Fibroblast of lung (primary cell): ENCODE measurements around the gene FHL2. TPM values are rescaled to one million over a fixed set of nuclear protein-coding genes. Genes with fewer than 3 reads are reported as not detected.

Experiments used
- DNase-seq, 2 donors: peaks; one replicate each; pipeline versions ENCODE4 v3.0.0 to v3.0.0-alpha.2; 2010; ENCODE audit warnings: low read depth in 2 of 2
- H2AFZ ChIP-seq: 2 replicates; pipeline ENCODE4 v1.5.1; 2012; ENCODE audit warnings: low read length, control low read depth, inconsistent platforms
- H3K27ac ChIP-seq: 2 replicates; pipeline ENCODE4 v1.5.1; 2011; ENCODE audit warnings: low read length, control low read depth; ENCODE audit not compliant: insufficient read depth
- H3K27me3 ChIP-seq: 2 replicates; pipeline ENCODE4 v1.5.1; 2011; ENCODE audit warnings: mild to moderate bottlenecking, low read length; ENCODE audit not compliant: control insufficient read depth, insufficient read depth
- H3K36me3 ChIP-seq: 2 replicates; pipeline ENCODE4 v1.5.1; 2011; ENCODE audit warnings: low read length; ENCODE audit not compliant: control insufficient read depth, insufficient read depth
- H3K4me1 ChIP-seq: 2 replicates; pipeline ENCODE4 v1.5.1; 2011; ENCODE audit warnings: low read length; ENCODE audit not compliant: control insufficient read depth, insufficient read depth; ENCODE audit errors: extremely low read depth
- H3K4me2 ChIP-seq: 2 replicates; pipeline ENCODE4 v1.5.1; 2011; ENCODE audit warnings: low read length, control low read depth; ENCODE audit not compliant: insufficient read depth; ENCODE audit errors: extremely low read depth
- H3K4me3 ChIP-seq, 4 experiments: fragments of 200-600 bp in 1 of 4; sonication (generic) in 1 of 4; replicated peaks in 1 of 4; 2 replicates each; pipeline ENCODE4 v1.5.1; 2011 to 2016; ENCODE audit warnings: low read length in 4 of 4, low read depth in 3 of 4, mild to moderate bottlenecking in 3 of 4, control low read depth in 2 of 4, inconsistent platforms in 1 of 4, mixed read lengths in 1 of 4; ENCODE audit not compliant: insufficient read depth in 1 of 4; ENCODE audit errors: control extremely low read depth in 1 of 4
- H3K79me2 ChIP-seq: 2 replicates; pipeline ENCODE4 v1.5.1; 2012; ENCODE audit warnings: mild to moderate bottlenecking, low read length, inconsistent platforms; ENCODE audit not compliant: control insufficient read depth, insufficient read depth
- H3K9ac ChIP-seq: 2 replicates; pipeline ENCODE4 v1.5.1; 2011; ENCODE audit warnings: mild to moderate bottlenecking, low read length, control low read depth; ENCODE audit not compliant: insufficient read depth
- H3K9me3 ChIP-seq: 2 replicates; pipeline ENCODE4 v1.5.1; 2012; ENCODE audit warnings: low read depth, low read length; ENCODE audit not compliant: control insufficient read depth, insufficient read depth
- H4K20me1 ChIP-seq: 2 replicates; pipeline ENCODE4 v1.5.1; 2011; ENCODE audit warnings: low read length; ENCODE audit not compliant: control insufficient read depth, insufficient read depth; ENCODE audit errors: extremely low read depth
- EZH2 ChIP-seq: IDR thresholded peaks from 2 replicates; pipeline ENCODE4 v1.5.1; 2012; ENCODE audit warnings: low read length, control low read depth, mild to moderate bottlenecking; ENCODE audit errors: missing control alignments
- polyA plus RNA-seq, 2 donors: library from polyadenylated mRNA; depleted of rRNA in 1 of 2; stranded (reverse) in 1 of 2; unstranded in 1 of 2; fragments of >200 nt; gene quantifications; 2 replicates each; pipeline ENCODE4 v1.2.1, GENCODE V29; 2011 to 2012; ENCODE audit warnings: missing spikeins in 1 of 2
- total RNA-seq: library from RNA; depleted of rRNA; stranded (reverse); fragments of >200 nt; gene quantifications from 2 replicates; pipeline ENCODE4 v1.2.1, GENCODE V29; 2014
- TF ChIP-seq, protein P1 (sequence below), 2 donors: IDR thresholded peaks in 1 of 2; conservative IDR thresholded peaks in 1 of 2; 1 replicate in 1 of 2; 2 replicates in 1 of 2; pipeline ENCODE4 v1.5.1; 2011 to 2012; ENCODE audit warnings: low read length in 2 of 2, control low read depth in 1 of 2, inconsistent platforms in 1 of 2, low read depth in 1 of 2, mild to moderate bottlenecking in 1 of 2

The FHL2 gene
- total and polyA plus RNA-seq, 2 donors (not counting 1 experiment from before 2014, with no cell fraction given): 144 to 421 TPM

DNA sequence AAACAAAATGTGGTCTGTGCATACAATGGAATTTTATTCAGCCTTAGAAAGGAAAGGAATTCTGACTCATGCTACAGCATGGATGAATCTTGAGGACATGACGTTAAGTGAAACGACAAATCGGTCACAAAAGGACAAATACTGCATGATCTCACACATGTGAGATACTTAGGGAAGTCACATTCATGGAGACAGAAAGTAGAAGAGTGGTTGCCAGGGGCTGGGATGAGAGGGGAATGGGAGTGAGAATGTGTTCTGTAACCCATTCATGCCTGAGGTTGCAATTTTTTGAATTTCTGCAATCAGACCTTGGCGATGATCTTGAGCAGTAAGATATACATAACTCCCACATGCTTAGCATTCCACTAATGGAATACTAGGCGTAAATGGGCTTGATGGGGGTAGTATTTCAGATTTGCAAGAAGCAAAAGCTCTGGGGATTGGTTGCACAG is 22.0 kb downstream of the FHL2 start:
- Histone ChIP-seq H3K36me3 (peaks cover 33% of the 10 kb centered on the region), H3K79me2 (peaks cover 65% of the 10 kb centered on the region), H3K9ac (no peak overlapping the region), H4K20me1 (no peaks in the 10 kb centered on the region), H3K27ac (peak overlapping the region; percentile 92), H3K27me3 (no peaks in the 10 kb centered on the region), H2AFZ (no peak overlapping the region), H3K9me3 (no peaks in the 10 kb centered on the region), H3K4me3 (no peak overlapping the region), H3K4me2 (no peak overlapping the region), H3K4me1 (peaks cover 66% of the 10 kb centered on the region)
- peak; percentile 78 to 92 for DNase-seq
- TF ChIP-seq EZH2: no peak
- TF ChIP-seq, protein P1, sequence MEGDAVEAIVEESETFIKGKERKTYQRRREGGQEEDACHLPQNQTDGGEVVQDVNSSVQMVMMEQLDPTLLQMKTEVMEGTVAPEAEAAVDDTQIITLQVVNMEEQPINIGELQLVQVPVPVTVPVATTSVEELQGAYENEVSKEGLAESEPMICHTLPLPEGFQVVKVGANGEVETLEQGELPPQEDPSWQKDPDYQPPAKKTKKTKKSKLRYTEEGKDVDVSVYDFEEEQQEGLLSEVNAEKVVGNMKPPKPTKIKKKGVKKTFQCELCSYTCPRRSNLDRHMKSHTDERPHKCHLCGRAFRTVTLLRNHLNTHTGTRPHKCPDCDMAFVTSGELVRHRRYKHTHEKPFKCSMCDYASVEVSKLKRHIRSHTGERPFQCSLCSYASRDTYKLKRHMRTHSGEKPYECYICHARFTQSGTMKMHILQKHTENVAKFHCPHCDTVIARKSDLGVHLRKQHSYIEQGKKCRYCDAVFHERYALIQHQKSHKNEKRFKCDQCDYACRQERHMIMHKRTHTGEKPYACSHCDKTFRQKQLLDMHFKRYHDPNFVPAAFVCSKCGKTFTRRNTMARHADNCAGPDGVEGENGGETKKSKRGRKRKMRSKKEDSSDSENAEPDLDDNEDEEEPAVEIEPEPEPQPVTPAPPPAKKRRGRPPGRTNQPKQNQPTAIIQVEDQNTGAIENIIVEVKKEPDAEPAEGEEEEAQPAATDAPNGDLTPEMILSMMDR (conservative IDR thresholded peaks at IDR 0.05 in 1 of 2, IDR thresholded peaks at IDR 0.05 in 1 of 2; ENCODE audit: low read depth in 1 of 2, low read length in 2 of 2): no peak

DNA sequence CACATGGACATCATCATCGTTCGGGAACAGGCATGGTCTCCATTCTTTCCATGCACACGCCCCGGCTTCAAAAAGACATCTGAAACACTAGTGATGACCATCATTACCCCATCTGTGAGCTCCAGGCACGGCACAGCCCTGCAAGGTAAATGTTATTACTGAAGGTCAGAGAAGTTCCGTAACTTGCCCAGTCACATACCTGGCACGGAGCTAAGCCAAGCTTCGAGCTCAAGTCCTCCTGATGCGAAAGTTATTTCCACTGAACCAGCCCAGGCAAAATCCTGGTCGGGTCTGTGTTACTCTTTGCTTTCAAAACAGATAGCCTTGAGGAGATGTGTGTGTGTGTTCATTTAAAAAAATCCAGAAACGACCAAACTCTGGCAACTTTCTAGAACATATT is 22.8 kb downstream of the FHL2 start:
- peaks cover 63% of the 10 kb centered on the region for H3K79me2 ChIP-seq
- peaks cover 62% of the 10 kb centered on the region for H3K4me1 ChIP-seq
- H3K36me3 ChIP-seq: peaks cover 28% of the 10 kb centered on the region
- H3K4me3 ChIP-seq: no peak overlapping the region
- no peak overlapping the region for H3K4me2 ChIP-seq
- no peak overlapping the region for H2AFZ ChIP-seq
- H3K9me3 ChIP-seq: no peaks in the 10 kb centered on the region
- no peak overlapping the region for H3K9ac ChIP-seq
- H4K20me1 ChIP-seq: no peaks in the 10 kb centered on the region
- no peak for TF ChIP-seq EZH2
- TF ChIP-seq, protein P1 (conservative IDR thresholded peaks at IDR 0.05 in 1 of 2, IDR thresholded peaks at IDR 0.05 in 1 of 2; ENCODE audit: low read depth in 1 of 2, low read length in 2 of 2): no peak
- H3K27ac ChIP-seq: peak overlapping the region; percentile 92
- H3K27me3 ChIP-seq: no peaks in the 10 kb centered on the region
- no peak for DNase-seq

DNA sequence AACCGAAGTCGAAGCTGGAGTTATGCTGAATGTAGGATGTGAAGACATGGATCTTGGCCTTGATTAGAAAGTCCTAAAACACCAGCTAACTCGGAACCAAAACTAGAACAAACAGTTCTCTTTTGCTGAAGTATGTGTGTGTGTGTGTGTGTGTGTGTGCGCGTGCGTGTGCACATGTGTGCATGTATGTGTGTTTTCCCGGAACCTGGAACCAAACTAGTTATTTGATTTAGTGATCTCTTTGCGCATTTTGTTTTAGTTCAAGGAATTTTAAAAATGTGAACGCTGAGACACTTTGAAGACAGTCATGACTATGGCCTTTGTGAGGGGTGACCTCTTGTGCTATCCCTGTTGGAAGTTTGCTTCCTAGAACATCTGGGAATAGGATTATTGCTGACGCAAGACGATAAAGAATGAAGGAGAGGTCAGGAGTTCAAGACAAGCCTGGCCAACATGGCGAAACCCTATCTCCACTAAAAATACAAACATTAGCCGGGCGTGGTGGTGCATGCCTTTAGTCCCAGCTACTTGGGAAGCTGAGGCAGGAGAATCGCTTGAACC is 23.8 kb downstream of the FHL2 start:
- Histone ChIP-seq H3K4me2 (no peak overlapping the region), H4K20me1 (no peaks in the 10 kb centered on the region), H3K27ac (peak overlapping the region; percentile 92), H3K4me3 (no peak overlapping the region), H3K9ac (peak overlapping the region; percentile 54), H3K27me3 (no peaks in the 10 kb centered on the region), H3K4me1 (peaks cover 55% of the 10 kb centered on the region), H3K79me2 (peaks cover 58% of the 10 kb centered on the region), H2AFZ (no peak overlapping the region), H3K9me3 (no peaks in the 10 kb centered on the region), H3K36me3 (peaks cover 27% of the 10 kb centered on the region)
- peak; percentile 78 to 95 for DNase-seq
- TF ChIP-seq, protein P1 (conservative IDR thresholded peaks at IDR 0.05 in 1 of 2, IDR thresholded peaks at IDR 0.05 in 1 of 2; ENCODE audit: low read depth in 1 of 2, low read length in 2 of 2): no peak
- TF ChIP-seq EZH2: no peak
